Measurements from ENCODE around the gene PLXNB2. TPM values are rescaled to one million over a fixed set of nuclear protein-coding genes. Genes with fewer than 3 reads are reported as not detected.

Gene PLXNB2
- total RNA-seq, 2 experiments from 2014 or later, result 5.5 to 6.3 TPM

GRCh38 chr22:50292643-50293440 lies 14.6 kb downstream of the PLXNB2 start:
- H3K27me3 Mint-ChIP-seq, result peaks cover 34% of the 10 kb centered on the region
- H3K27ac Mint-ChIP-seq, result no peak overlapping the region
- DNase-seq, result no peak
- no peaks in the 10 kb centered on the region for H3K36me3 Mint-ChIP-seq (ENCODE audit: low read depth)
- peaks cover 5% of the 10 kb centered on the region for H3K4me1 Mint-ChIP-seq
- no peak for ATAC-seq
- intact Hi-C loops (cut with DNase I, micrococcal nuclease), result no loop called here
- ChIA-PET POLR2A (interaction anchor here (0.5 kb wide), 1 partner anchor 256 kb away, joined by 4 read pairs; no protein-coding TSS in a partner anchor), CTCF (interaction anchor here (0.6 to 0.7 kb wide), 3 partner anchors 26 to 734 kb away, joined by 3 read pairs; no protein-coding TSS in a partner anchor)
- H3K4me3 Mint-ChIP-seq, result no peak overlapping the region
- no peaks in the 10 kb centered on the region for H3K9me3 Mint-ChIP-seq (ENCODE audit: low read depth)

GRCh38 chr22:50289942-50290630 lies 17.4 kb downstream of the PLXNB2 start:
- no peak overlapping the region for H3K27ac Mint-ChIP-seq
- H3K27me3 Mint-ChIP-seq, result peaks cover 24% of the 10 kb centered on the region
- no peak for ATAC-seq
- H3K4me1 Mint-ChIP-seq, result peaks cover 5% of the 10 kb centered on the region
- intact Hi-C loops (cut with DNase I, micrococcal nuclease), result no loop called here
- no peaks in the 10 kb centered on the region for H3K36me3 Mint-ChIP-seq (ENCODE audit: low read depth)
- DNase-seq, result no peak
- H3K9me3 Mint-ChIP-seq (ENCODE audit: low read depth), result no peaks in the 10 kb centered on the region
- ChIA-PET CTCF (no interaction called here), POLR2A (interaction anchor here (0.6 kb wide), 1 partner anchor 15 kb away, joined by 3 read pairs; no protein-coding TSS in a partner anchor)
- no peak overlapping the region for H3K4me3 Mint-ChIP-seq

- Mint-ChIP-seq H3K27me3 (peaks cover 22% of the 10 kb centered on the region), H3K4me1 (peaks cover 5% of the 10 kb centered on the region), H3K4me3 (no peak overlapping the region), H3K36me3 (ENCODE audit: low read depth) (no peaks in the 10 kb centered on the region), H3K27ac (no peak overlapping the region), H3K9me3 (ENCODE audit: low read depth) (no peaks in the 10 kb centered on the region)
- POLR2A ChIA-PET, result no interaction called here
- ATAC-seq (no peak), DNase-seq (no peak)
- CTCF ChIA-PET, result no interaction called here
- intact Hi-C loops (cut with DNase I, micrococcal nuclease), result no loop called here
These were observed 18.1 kb downstream of the PLXNB2 start for GRCh38 chr22:50289151-50289941.

DNA sequence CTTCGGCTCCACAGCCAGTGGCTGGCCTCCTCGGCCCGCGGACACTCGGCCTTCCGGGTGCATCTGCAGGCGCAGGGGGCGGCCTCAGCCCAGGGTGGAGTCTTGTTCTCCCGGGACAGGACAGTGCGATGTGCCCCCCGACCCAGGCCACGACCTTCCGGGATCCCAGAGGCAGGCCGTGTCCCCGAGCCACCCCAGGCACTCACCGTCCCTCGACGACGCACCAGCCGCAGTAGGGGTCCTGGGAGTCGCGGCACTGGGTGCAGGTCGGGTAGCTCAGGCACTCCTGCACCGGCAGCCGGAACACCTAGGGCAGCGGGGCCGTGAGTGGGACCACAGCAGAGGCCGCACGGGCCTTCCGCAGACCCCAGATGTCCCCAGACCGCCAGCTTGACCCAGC lies 19.7 kb downstream of the PLXNB2 start:
- no peak for ATAC-seq
- peaks cover 3% of the 10 kb centered on the region for H3K4me1 Mint-ChIP-seq
- no peak overlapping the region for H3K27ac Mint-ChIP-seq
- H3K27me3 Mint-ChIP-seq, result peaks cover 17% of the 10 kb centered on the region
- intact Hi-C loops (cut with DNase I, micrococcal nuclease), result no loop called here
- ChIA-PET CTCF (no interaction called here), POLR2A (no interaction called here)
- H3K36me3 Mint-ChIP-seq (ENCODE audit: low read depth), result no peaks in the 10 kb centered on the region
- H3K4me3 Mint-ChIP-seq, result no peak overlapping the region
- no peak for DNase-seq
- no peaks in the 10 kb centered on the region for H3K9me3 Mint-ChIP-seq (ENCODE audit: low read depth)

GRCh38 chr22:50286701-50287318 lies 20.6 kb downstream of the PLXNB2 start:
- no peak overlapping the region for H3K27ac Mint-ChIP-seq
- CTCF ChIA-PET, result no interaction called here
- no peak for DNase-seq
- H3K27me3 Mint-ChIP-seq, result peaks cover 8% of the 10 kb centered on the region
- no peaks in the 10 kb centered on the region for H3K36me3 Mint-ChIP-seq (ENCODE audit: low read depth)
- no peaks in the 10 kb centered on the region for H3K9me3 Mint-ChIP-seq (ENCODE audit: low read depth)
- H3K4me1 Mint-ChIP-seq, result no peaks in the 10 kb centered on the region
- no peak overlapping the region for H3K4me3 Mint-ChIP-seq
- intact Hi-C loops (cut with DNase I, micrococcal nuclease), result no loop called here
- ATAC-seq, result no peak
- POLR2A ChIA-PET, result no interaction called here

GRCh38 chr22:50286275-50286674 lies 21.2 kb downstream of the PLXNB2 start:
- ChIA-PET POLR2A (no interaction called here), CTCF (no interaction called here)
- DNase-seq (no peak), ATAC-seq (no peak)
- intact Hi-C loops (cut with DNase I, micrococcal nuclease), result no loop called here
- H3K36me3 Mint-ChIP-seq (ENCODE audit: low read depth), result no peaks in the 10 kb centered on the region
- H3K27ac Mint-ChIP-seq, result no peak overlapping the region
- H3K27me3 Mint-ChIP-seq, result peaks cover 3% of the 10 kb centered on the region
- no peak overlapping the region for H3K4me3 Mint-ChIP-seq
- H3K9me3 Mint-ChIP-seq (ENCODE audit: low read depth), result no peaks in the 10 kb centered on the region
- H3K4me1 Mint-ChIP-seq, result no peaks in the 10 kb centered on the region

- ChIA-PET CTCF (no interaction called here), POLR2A (no interaction called here)
- H3K4me3 Mint-ChIP-seq, result no peak overlapping the region
- no peaks in the 10 kb centered on the region for H3K9me3 Mint-ChIP-seq (ENCODE audit: low read depth)
- DNase-seq, result no peak
- no peaks in the 10 kb centered on the region for H3K27me3 Mint-ChIP-seq
- H3K4me1 Mint-ChIP-seq, result no peaks in the 10 kb centered on the region
- no peak for ATAC-seq
- no peak overlapping the region for H3K27ac Mint-ChIP-seq
- intact Hi-C loops (cut with DNase I, micrococcal nuclease), result no loop called here
- H3K36me3 Mint-ChIP-seq (ENCODE audit: low read depth), result no peaks in the 10 kb centered on the region
These were observed 21.7 kb downstream of the PLXNB2 start for GRCh38 chr22:50285568-50286229.

DNA sequence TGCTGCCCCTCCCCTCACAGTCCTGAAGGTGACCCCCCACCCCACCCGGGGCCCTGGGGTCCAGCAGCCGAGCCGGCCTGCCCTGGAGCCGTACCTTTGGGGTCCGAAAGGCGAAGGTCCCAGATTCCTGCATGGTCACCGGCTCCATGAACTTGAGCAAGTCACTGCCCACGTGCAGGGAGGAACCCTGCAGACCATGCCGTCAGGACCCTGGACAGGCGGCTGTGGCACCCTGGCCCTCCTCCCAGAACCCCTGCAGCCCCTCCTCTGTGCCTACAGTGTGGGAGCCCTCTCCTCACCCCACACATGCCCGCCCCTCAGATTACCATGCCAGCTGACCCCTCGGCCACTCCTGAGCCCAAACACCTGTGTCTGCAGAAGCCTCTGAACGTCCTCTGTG lies 23.0 kb downstream of the PLXNB2 start:
- Mint-ChIP-seq H3K4me1 (no peaks in the 10 kb centered on the region), H3K36me3 (ENCODE audit: low read depth) (no peaks in the 10 kb centered on the region), H3K4me3 (no peak overlapping the region), H3K27ac (no peak overlapping the region), H3K27me3 (no peaks in the 10 kb centered on the region), H3K9me3 (ENCODE audit: low read depth) (no peaks in the 10 kb centered on the region)
- ChIA-PET POLR2A (no interaction called here), CTCF (no interaction called here)
- DNase-seq, result no peak
- ATAC-seq, result no peak
- intact Hi-C loops (cut with DNase I, micrococcal nuclease), result no loop called here

DNA sequence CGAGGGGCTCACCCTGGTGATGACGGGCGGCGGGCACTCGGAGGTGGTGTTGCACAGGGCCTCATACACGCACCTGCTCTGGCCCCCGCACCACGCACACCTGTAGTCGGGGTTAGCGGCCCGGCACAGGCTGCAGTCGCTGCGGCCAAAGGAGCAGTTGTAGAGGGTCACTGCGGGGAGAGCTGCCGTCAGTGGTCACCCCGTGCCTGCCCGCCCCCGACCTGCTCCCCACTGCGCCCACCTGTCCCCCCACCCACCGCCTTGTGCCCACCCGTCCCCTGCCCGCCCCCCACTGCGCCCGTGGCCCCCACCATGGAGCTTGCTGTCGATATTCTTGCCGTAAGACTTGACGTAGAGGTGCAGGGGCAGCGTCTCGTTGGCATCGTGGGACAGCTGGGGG lies 23.6 kb downstream of the PLXNB2 start:
- intact Hi-C loops (cut with DNase I, micrococcal nuclease), result no loop called here
- Mint-ChIP-seq H3K4me1 (no peaks in the 10 kb centered on the region), H3K36me3 (ENCODE audit: low read depth) (no peaks in the 10 kb centered on the region), H3K27me3 (no peaks in the 10 kb centered on the region), H3K4me3 (no peak overlapping the region), H3K9me3 (ENCODE audit: low read depth) (no peaks in the 10 kb centered on the region), H3K27ac (no peak overlapping the region)
- POLR2A ChIA-PET, result no interaction called here
- DNase-seq (no peak), ATAC-seq (no peak)
- CTCF ChIA-PET, result no interaction called here

- ChIA-PET CTCF (no interaction called here), POLR2A (no interaction called here)
- no peak for ATAC-seq
- Mint-ChIP-seq H3K4me3 (no peak overlapping the region), H3K27ac (no peak overlapping the region), H3K27me3 (no peaks in the 10 kb centered on the region), H3K36me3 (ENCODE audit: low read depth) (no peaks in the 10 kb centered on the region), H3K4me1 (no peaks in the 10 kb centered on the region), H3K9me3 (ENCODE audit: low read depth) (no peaks in the 10 kb centered on the region)
- no peak for DNase-seq
- intact Hi-C loops (cut with DNase I, micrococcal nuclease), result no loop called here
These were observed 24.9 kb downstream of the PLXNB2 start for GRCh38 chr22:50282361-50283155.

GRCh38 chr22:50281957-50282356 lies 25.5 kb downstream of the PLXNB2 start:
- H3K27ac Mint-ChIP-seq, result no peak overlapping the region
- ChIA-PET CTCF (no interaction called here), POLR2A (no interaction called here)
- no peaks in the 10 kb centered on the region for H3K9me3 Mint-ChIP-seq (ENCODE audit: low read depth)
- no peaks in the 10 kb centered on the region for H3K36me3 Mint-ChIP-seq (ENCODE audit: low read depth)
- no peak for DNase-seq
- intact Hi-C loops (cut with DNase I, micrococcal nuclease), result no loop called here
- H3K4me1 Mint-ChIP-seq, result no peaks in the 10 kb centered on the region
- ATAC-seq, result no peak
- no peaks in the 10 kb centered on the region for H3K27me3 Mint-ChIP-seq
- H3K4me3 Mint-ChIP-seq, result no peak overlapping the region

All from activated CD4-positive, alpha-beta T cell treated with anti-CD3 and anti-CD28 coated beads for 36 hours (primary cell).